ENCODE data around the gene DNAJC12. TPM values are rescaled to one million over a fixed set of nuclear protein-coding genes. Genes with fewer than 3 reads are reported as not detected.

DNAJC12 gene
- total and polyA plus RNA-seq, 2 of the 8 experiments (the other 6 are each of a cell fraction or from before 2014, with no cell fraction given), result 0.86 to 4.2 TPM

- FAIRE-seq (no peak), DNase-seq (ENCODE audit: low read depth in 1 of 2, low spot score in 2 of 2) (no peak)
- Histone ChIP-seq H2AFZ (ENCODE audit: low read length) (no peak overlapping the region), H4K20me1 (replicated peaks in 1 of 2; ENCODE audit: control insufficient read depth in 1 of 2, insufficient read depth in 2 of 2, low read length in 2 of 2) (no peaks in the 10 kb centered on the region), H3K79me2 (ENCODE audit: control insufficient read depth in 1 of 2, insufficient read depth in 2 of 2, low read length in 2 of 2) (no peaks in the 10 kb centered on the region), H3K9ac (replicated peaks in 1 of 4; ENCODE audit: extremely low read depth in 1 of 4, low read depth in 3 of 4, low read length in 3 of 4) (no peak overlapping the region), H3K27me3 (replicated peaks in 1 of 4; ENCODE audit: control insufficient read depth in 3 of 4, extremely low read depth in 1 of 4, insufficient read depth in 3 of 4, low read length in 3 of 4) (no peaks in the 10 kb centered on the region), H4K91ac (replicated peaks; ENCODE audit: insufficient read length, low read length) (no peak overlapping the region), H3K23ac (ENCODE audit: insufficient read length) (no peak overlapping the region), H2BK120ac (replicated peaks; ENCODE audit: low read depth, low read length) (no peak overlapping the region), H3K79me1 (ENCODE audit: low read depth, low read length) (no peaks in the 10 kb centered on the region), H4K8ac (ENCODE audit: extremely low read depth, insufficient read depth, low read length) (no peak overlapping the region), H3K27ac (ENCODE audit: low read depth, low read length) (no peak overlapping the region), H3K23me2 (ENCODE audit: low read depth, low read length) (no peaks in the 10 kb centered on the region; the same call in 1 of the 2 replicates), H3K4me1 (replicated peaks in 1 of 4; ENCODE audit: control insufficient read depth in 3 of 4, insufficient read depth in 4 of 4, low read length in 3 of 4) (no peaks in the 10 kb centered on the region), H2BK12ac (ENCODE audit: low read depth, low read length) (no peak overlapping the region), H2AK5ac (ENCODE audit: low read depth, low read length) (no peak overlapping the region), H2BK20ac (ENCODE audit: low read length) (no peak overlapping the region), H3K56ac (replicated peaks; ENCODE audit: insufficient read length, low read depth, low read length) (no peak overlapping the region), H3K4ac (replicated peaks; ENCODE audit: insufficient read length, low read depth, low read length) (no peak overlapping the region), H3K36me3 (ENCODE audit: control insufficient read depth in 2 of 4, insufficient read depth in 4 of 4, low read length in 3 of 4) (no peaks in the 10 kb centered on the region), H3K9me3 (ENCODE audit: insufficient read depth in 2 of 2, low read depth in 1 of 2, low read length in 1 of 2) (no peaks in the 10 kb centered on the region), H3K4me3 (ENCODE audit: extremely low read depth in 1 of 4, insufficient read depth in 2 of 4, low read depth in 3 of 4, low read length in 4 of 4) (no peak overlapping the region), H3K18ac (ENCODE audit: extremely low read depth, low read length) (no peak overlapping the region), H2BK15ac (ENCODE audit: low read length) (no peak overlapping the region), H3K4me2 (ENCODE audit: insufficient read depth in 1 of 2, low read depth in 2 of 2, low read length in 2 of 2) (no peak overlapping the region), H3K14ac (ENCODE audit: insufficient read length) (no peak overlapping the region), H2BK5ac (ENCODE audit: low read depth, low read length) (no peak overlapping the region), H4K5ac (ENCODE audit: insufficient read length, low read depth, low read length) (no peak overlapping the region)
- CTCF ChIA-PET (ENCODE audit: partially characterized antibody), result interaction anchor here (0.6 to 5.2 kb wide), 7 partner anchors 9 to 992 kb away, joined by 3 to 28 read pairs (median 5); partner anchors contain the start of gene CTNNA3
- POLR2A ChIA-PET (ENCODE audit: partially characterized antibody), result no interaction called here
- TF ChIP-seq MAFK (IDR thresholded peaks at IDR 0.05; ENCODE audit: low read depth, low read length) (no peak), KDM1A (IDR thresholded peaks at IDR 0.05; ENCODE audit: borderline replicate concordance, low read length) (no peak)
Observed at GRCh38 chr10:67770537-67770936, 67.5 kb downstream of the DNAJC12 start.
